HG03095 (cell line): ENCODE data around the gene NDUFAF2.
A peak's percentile ranks its signal among the peaks of the same experiment; 100 is the strongest.
"Not testable (repeated sequence)": the region's sequence is repeated elsewhere in the genome, so short reads cannot be mapped to it uniquely, and the experiment has no call there.

Experiments
- ATAC-seq: cut with Tn5 transposase; IDR thresholded peaks from one replicate; pipeline ENCODE4 v1.9.1; 2021; ENCODE audit warnings: moderate library complexity; ENCODE audit not compliant: unreplicated experiment

Gene NDUFAF2

GRCh38 chr5:60944904-60945812, at the start of gene NDUFAF2, which contains the start of gene ERCC8:
NDUFAF2 (plus strand) TSS chr5:60945205; CDS start chr5:60945256, 51 bp downstream.
ERCC8 (minus strand) TSS chr5:60945070; CDS start chr5:60945008, 62 bp downstream.
- peak; percentile 99 for ATAC-seq

GRCh38 chr5:60896991-60897390, 48.0 kb upstream of the NDUFAF2 start:
- ATAC-seq: no peak

- ATAC-seq: no peak
Measured at GRCh38 chr5:60903356-60903755, 41.6 kb upstream of the NDUFAF2 start.

GRCh38 chr5:60916646-60917045, 28.4 kb upstream of the NDUFAF2 start:
- no peak for ATAC-seq

- no peak for ATAC-seq
Measured at GRCh38 chr5:60918466-60918865, 26.5 kb upstream of the NDUFAF2 start.

GRCh38 chr5:60927450-60927849, 17.6 kb upstream of the NDUFAF2 start:
- ATAC-seq: no peak

GRCh38 chr5:60929024-60929423, 16.0 kb upstream of the NDUFAF2 start:
- no peak for ATAC-seq

- ATAC-seq: no peak
Measured at GRCh38 chr5:60943624-60944023, 1.4 kb upstream of the NDUFAF2 start.

GRCh38 chr5:60945813-60946187, 795 bp downstream of the NDUFAF2 start:
- peak; percentile 23 for ATAC-seq

GRCh38 chr5:60948738-60949137, 3.7 kb downstream of the NDUFAF2 start:
- ATAC-seq: no peak

GRCh38 chr5:60955239-60955638, 10.2 kb downstream of the NDUFAF2 start:
- no peak for ATAC-seq

- ATAC-seq: no peak
Measured at GRCh38 chr5:60958088-60958487, 13.1 kb downstream of the NDUFAF2 start.

GRCh38 chr5:60958712-60959111, 13.7 kb downstream of the NDUFAF2 start:
- ATAC-seq: no peak

GRCh38 chr5:60959156-60959555, 14.2 kb downstream of the NDUFAF2 start:
- ATAC-seq: no peak

GRCh38 chr5:60960591-60960990, 15.6 kb downstream of the NDUFAF2 start:
- no peak for ATAC-seq

- no peak for ATAC-seq
Measured at GRCh38 chr5:60961685-60962084, 16.7 kb downstream of the NDUFAF2 start.

- ATAC-seq: no peak
Measured at GRCh38 chr5:60972231-60972630, 27.2 kb downstream of the NDUFAF2 start.

GRCh38 chr5:60977956-60978737, 33.1 kb downstream of the NDUFAF2 start:
- no peak for ATAC-seq

GRCh38 chr5:60978968-60979367, 34.0 kb downstream of the NDUFAF2 start:
- no peak for ATAC-seq

GRCh38 chr5:60980511-60980910, 35.5 kb downstream of the NDUFAF2 start:
- ATAC-seq: no peak

GRCh38 chr5:60982127-60982526, 37.1 kb downstream of the NDUFAF2 start:
- not testable (repeated sequence) for ATAC-seq

GRCh38 chr5:60989790-60990189, 44.8 kb downstream of the NDUFAF2 start:
- ATAC-seq: no peak
